Testis (tissue), 3 donors: ENCODE data around the gene SLC9A9. TPM values are rescaled to one million over a fixed set of nuclear protein-coding genes. Genes with fewer than 3 reads are reported as not detected.

ENCODE experiments used
- DNase-seq: peaks from one replicate; pipeline ENCODE4 v3.0.0-alpha.2; 2019
- H3K27ac ChIP-seq, 2 donors: fragments of 200-600 bp; sonication (generic); one replicate each; pipeline ENCODE4 v1.5.1; 2019
- H3K27me3 ChIP-seq: fragments of 200-600 bp; sonication (generic); one replicate; pipeline ENCODE4 v1.5.1; 2019
- H3K36me3 ChIP-seq: fragments of 200-600 bp; sonication (generic); one replicate; pipeline ENCODE4 v1.5.1; 2017; ENCODE audit warnings: low read depth; ENCODE audit errors: missing control alignments
- H3K4me1 ChIP-seq: fragments of 200-600 bp; sonication (generic); one replicate; pipeline ENCODE4 v1.5.1; 2019
- H3K4me3 ChIP-seq, 2 donors: fragments of 200-600 bp; sonication (generic); one replicate each; pipeline ENCODE4 v1.5.1; 2017 to 2019
- H3K9me3 ChIP-seq: fragments of 200-600 bp; sonication (generic); one replicate; pipeline ENCODE4 v1.5.1; 2017
- POLR2A ChIP-seq: fragments of 450-650 bp; IDR thresholded peaks from one replicate; pipeline ENCODE4 v1.6.1; 2017; ENCODE audit warnings: antibody characterized with exemption, mild to moderate bottlenecking, moderate library complexity
- WGBS, 2 donors: methylation state at CpG; one replicate each; pipeline ENCODE4 v1.1.5; 2018; 5-methylcytosine and 5-hydroxymethylcytosine counted together
- intact Hi-C: fragments of 100-400 bp; cut with DNase I; formaldehyde crosslinking; loops from one replicate; pipeline ENCODE4 v1.15.1; 2023; ENCODE audit warnings: low total_unique reads
- polyA plus RNA-seq: library from polyadenylated mRNA; stranded (reverse); fragments of 350-450 nt; fragmentation: Illumina TruSeq; extraction: RNeasy Lipid Tissue Mini Kit (QIAGEN cat#74804); gene quantifications from one replicate; pipeline ENCODE4 v1.2.3, GENCODE V29; 2014; ENCODE audit warnings: low read depth, low replicate concordance; ENCODE audit not compliant: insufficient read depth
- total RNA-seq, 2 donors: library from RNA; depleted of rRNA; stranded (reverse); fragments of >200 nt; gene quantifications; one replicate each; pipeline ENCODE4 v1.2.3, GENCODE V29; 2016
- TF ChIP-seq, protein P1 (sequence below), 3 experiments: fragments of 450-650 bp in 2 of 3; fragments of 200-600 bp in 1 of 3; sonication (generic) in 1 of 3; IDR thresholded peaks; one replicate each; pipeline ENCODE4 v1.5.1; 2016 to 2019; ENCODE audit warnings: antibody characterized with exemption in 3 of 3, mild to moderate bottlenecking in 2 of 3, moderate library complexity in 1 of 3

Gene SLC9A9
- total and polyA plus RNA-seq, 3 donors from 2014 or later = 2.7 to 6.6 (median 4.3) TPM

DNA sequence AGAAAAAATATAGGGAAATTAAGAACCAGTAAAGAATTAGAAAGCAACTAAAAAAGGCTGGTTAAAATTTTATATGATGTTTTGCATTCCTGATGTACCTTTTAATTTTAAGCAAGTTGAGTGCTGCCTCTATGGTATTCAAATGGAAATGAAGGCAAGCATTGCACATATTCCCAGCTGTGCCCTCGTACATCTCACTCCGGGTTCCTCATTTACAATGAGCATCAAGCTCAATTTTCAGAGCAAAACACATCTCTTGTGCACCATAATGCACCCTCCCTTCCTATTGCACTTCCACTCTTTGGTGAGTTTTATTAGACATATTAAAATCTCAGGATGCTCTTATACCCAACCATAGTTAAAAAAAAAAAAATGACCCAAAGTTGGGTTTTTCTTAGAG, 460.8 kb downstream of the SLC9A9 start:
- TF ChIP-seq, protein P1, sequence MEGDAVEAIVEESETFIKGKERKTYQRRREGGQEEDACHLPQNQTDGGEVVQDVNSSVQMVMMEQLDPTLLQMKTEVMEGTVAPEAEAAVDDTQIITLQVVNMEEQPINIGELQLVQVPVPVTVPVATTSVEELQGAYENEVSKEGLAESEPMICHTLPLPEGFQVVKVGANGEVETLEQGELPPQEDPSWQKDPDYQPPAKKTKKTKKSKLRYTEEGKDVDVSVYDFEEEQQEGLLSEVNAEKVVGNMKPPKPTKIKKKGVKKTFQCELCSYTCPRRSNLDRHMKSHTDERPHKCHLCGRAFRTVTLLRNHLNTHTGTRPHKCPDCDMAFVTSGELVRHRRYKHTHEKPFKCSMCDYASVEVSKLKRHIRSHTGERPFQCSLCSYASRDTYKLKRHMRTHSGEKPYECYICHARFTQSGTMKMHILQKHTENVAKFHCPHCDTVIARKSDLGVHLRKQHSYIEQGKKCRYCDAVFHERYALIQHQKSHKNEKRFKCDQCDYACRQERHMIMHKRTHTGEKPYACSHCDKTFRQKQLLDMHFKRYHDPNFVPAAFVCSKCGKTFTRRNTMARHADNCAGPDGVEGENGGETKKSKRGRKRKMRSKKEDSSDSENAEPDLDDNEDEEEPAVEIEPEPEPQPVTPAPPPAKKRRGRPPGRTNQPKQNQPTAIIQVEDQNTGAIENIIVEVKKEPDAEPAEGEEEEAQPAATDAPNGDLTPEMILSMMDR (IDR thresholded peaks at IDR 0.05) = no peak
- TF ChIP-seq POLR2A = no peak
- no peak for DNase-seq
- 99 to 100% methylated on average over 2 of the region's 2 CpGs for WGBS, 2 donors

DNA sequence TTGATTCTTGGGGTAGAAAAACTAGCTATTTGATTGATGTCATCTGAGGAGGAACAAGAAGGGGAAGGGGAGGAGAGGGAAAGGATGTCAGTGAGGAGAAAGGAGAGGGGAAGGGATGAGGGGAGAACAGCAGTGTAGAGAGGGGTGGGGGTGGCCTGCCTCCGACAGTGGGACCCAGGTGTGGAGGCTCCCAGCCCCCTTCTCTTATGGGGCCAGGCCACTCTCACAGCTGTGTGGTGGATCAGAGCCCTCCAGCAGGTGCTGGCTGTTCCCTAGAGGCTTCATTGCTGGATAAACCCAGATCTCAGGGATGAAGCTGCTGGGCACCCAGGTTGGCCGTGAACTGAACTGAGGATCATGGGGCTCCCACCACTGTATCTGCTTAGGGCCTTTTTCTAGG, 464.2 kb downstream of the SLC9A9 start:
- WGBS, 2 donors = 84 to 96% methylated on average over 2 of the region's 2 CpGs

More for the DNA sequence above, 460.8 kb downstream of the SLC9A9 start:
- Histone ChIP-seq H3K4me1 (no peaks in the 10 kb centered on the region), H3K36me3 (no peaks in the 10 kb centered on the region), H3K9me3 (no peaks in the 10 kb centered on the region), H3K27me3 (no peaks in the 10 kb centered on the region), H3K27ac (no peak overlapping the region), H3K4me3 (no peak overlapping the region)
- intact Hi-C loops = no loop called here

DNA sequence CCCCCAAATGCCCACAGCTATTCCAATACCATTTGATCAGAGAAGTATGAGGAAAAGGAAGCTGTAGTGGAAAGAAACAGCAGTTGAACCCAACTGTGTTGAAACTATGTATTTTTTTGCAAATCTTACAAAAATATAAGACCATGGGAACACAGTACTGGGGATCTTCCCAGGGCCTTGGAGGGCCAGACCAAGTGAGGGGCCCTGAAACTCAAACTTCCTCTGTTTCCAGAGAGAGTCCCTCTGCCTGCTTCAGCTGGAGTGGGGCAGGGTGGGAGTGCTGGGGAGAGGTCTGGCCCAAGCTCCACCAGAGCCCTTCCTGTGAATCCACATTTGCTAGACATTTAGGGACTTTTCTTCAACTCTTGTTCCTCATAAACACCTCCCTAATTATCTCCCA, 464.8 kb downstream of the SLC9A9 start:
- no peak overlapping the region for H3K27ac ChIP-seq
- no peaks in the 10 kb centered on the region for H3K9me3 ChIP-seq
- intact Hi-C loops = no loop called here

More for the DNA sequence above, 464.2 kb downstream of the SLC9A9 start:
- no peaks in the 10 kb centered on the region for H3K27me3 ChIP-seq
- no peaks in the 10 kb centered on the region for H3K4me1 ChIP-seq
- H3K4me3 ChIP-seq = no peak overlapping the region
- TF ChIP-seq, protein P1 (IDR thresholded peaks at IDR 0.05) = no peak
- no peak overlapping the region for H3K27ac ChIP-seq
- no peaks in the 10 kb centered on the region for H3K36me3 ChIP-seq
- no peaks in the 10 kb centered on the region for H3K9me3 ChIP-seq
- no peak for DNase-seq
- intact Hi-C loops = no loop called here

DNA sequence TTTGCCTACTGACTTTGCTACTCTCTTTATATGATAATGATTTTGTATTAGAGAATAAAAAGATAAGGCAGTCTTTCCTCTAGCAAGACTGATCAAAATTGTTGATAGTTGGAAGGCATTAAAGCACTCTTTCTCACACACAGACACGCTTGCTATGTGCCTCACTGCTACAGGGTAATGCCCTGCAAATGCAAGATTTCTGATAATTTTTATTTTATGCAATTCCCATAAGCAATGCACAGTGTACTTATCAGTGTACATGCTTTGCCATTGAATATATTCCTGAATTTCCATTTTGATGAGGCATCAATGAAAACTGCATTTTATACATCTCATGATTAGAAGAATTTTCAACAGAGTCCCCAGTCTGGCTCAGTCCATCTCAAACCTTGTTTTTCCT, 465.5 kb downstream of the SLC9A9 start:
- Histone ChIP-seq H3K4me1 (no peaks in the 10 kb centered on the region), H3K4me3 (no peak overlapping the region), H3K9me3 (no peaks in the 10 kb centered on the region), H3K27ac (no peak overlapping the region), H3K27me3 (no peaks in the 10 kb centered on the region), H3K36me3 (no peaks in the 10 kb centered on the region)
- WGBS, 2 donors = 100% methylated on average over 1 of the region's 1 CpG
- DNase-seq = no peak
- intact Hi-C loops = no loop called here
- TF ChIP-seq POLR2A = no peak
- TF ChIP-seq, protein P1 (IDR thresholded peaks at IDR 0.05) = no peak

More for the DNA sequence above, 464.8 kb downstream of the SLC9A9 start:
- Histone ChIP-seq H3K27me3 (no peaks in the 10 kb centered on the region), H3K36me3 (no peaks in the 10 kb centered on the region), H3K4me1 (no peaks in the 10 kb centered on the region), H3K4me3 (no peak overlapping the region)
- TF ChIP-seq, protein P1 (IDR thresholded peaks at IDR 0.05) = no peak
- no peak for TF ChIP-seq POLR2A
- no peak for DNase-seq

DNA sequence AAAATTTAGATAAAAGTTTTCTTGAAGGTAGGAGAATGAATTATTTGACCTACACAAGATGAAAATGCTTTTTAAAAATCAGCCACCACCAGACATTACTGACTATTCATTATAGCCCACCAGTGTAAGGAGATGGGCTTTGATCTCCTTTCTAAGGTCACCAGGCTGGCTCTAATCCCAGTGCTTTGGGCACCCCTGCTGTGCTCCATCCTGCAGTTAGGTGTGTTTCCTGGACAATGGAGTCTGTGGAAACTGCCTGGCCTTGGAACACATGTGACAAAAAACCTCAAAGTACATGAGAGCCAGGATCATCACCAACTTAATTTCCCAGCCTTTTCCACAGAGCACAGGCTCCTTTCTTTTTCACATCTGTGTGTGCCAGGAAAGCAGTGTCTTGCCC, 467.8 kb downstream of the SLC9A9 start:
- Histone ChIP-seq H3K4me3 (no peak overlapping the region), H3K9me3 (no peaks in the 10 kb centered on the region), H3K27ac (no peak overlapping the region), H3K27me3 (no peaks in the 10 kb centered on the region), H3K4me1 (no peaks in the 10 kb centered on the region), H3K36me3 (no peaks in the 10 kb centered on the region)
- DNase-seq = no peak
- intact Hi-C loops = no loop called here
- TF ChIP-seq, protein P1 (IDR thresholded peaks at IDR 0.05) = no peak
- no peak for TF ChIP-seq POLR2A
